MCF 10A (cell line): ENCODE data around the gene GFRA1. TPM values are rescaled to one million over a fixed set of nuclear protein-coding genes. Genes with fewer than 3 reads are reported as not detected.
A peak's percentile ranks its signal among the peaks of the same experiment; 100 is the strongest.

ENCODE experiments used
- BruUV-seq: library from RNA; stranded (reverse); fragments of 400-500 nt; replicated peaks from 2 replicates; lab custom pipeline; 2021; lab: Mats Ljungman, UMichigan
- CTCF ChIA-PET: fragments of 300-600 bp; sonication (Branson Sonifier 250); formaldehyde crosslinking; extraction: SDS; loops from one replicate; lab custom pipeline; 2021; ENCODE audit warnings: antibody characterized with exemption, inconsistent platforms; lab: Yijun Ruan, JAX
- POLR2A ChIA-PET: fragments of 300-600, 350-650 bp; sonication (Branson Sonifier 250); formaldehyde crosslinking; extraction: SDS; loops from one replicate; lab custom pipeline; 2020; ENCODE audit warnings: antibody characterized with exemption, inconsistent platforms; lab: Yijun Ruan, JAX
- DNase-seq: peaks from one replicate; pipeline ENCODE4 v3.0.0-alpha.2; 2018; ENCODE audit not compliant: unreplicated experiment
- H3K27ac Mint-ChIP-seq: one replicate; pipeline ENCODE4 v1.8.0; 2022; ENCODE audit warnings: mild to moderate bottlenecking, low read depth, mixed read lengths; ENCODE audit not compliant: unreplicated experiment
- H3K27me3 Mint-ChIP-seq: one replicate; pipeline ENCODE4 v1.8.0; 2022; ENCODE audit warnings: mixed read lengths; ENCODE audit not compliant: insufficient read depth, unreplicated experiment
- H3K36me3 Mint-ChIP-seq: one replicate; pipeline ENCODE4 v1.8.0; 2022; ENCODE audit warnings: mild to moderate bottlenecking, moderate library complexity, mixed read lengths; ENCODE audit not compliant: insufficient read depth, unreplicated experiment
- H3K4me1 Mint-ChIP-seq: one replicate; pipeline ENCODE4 v1.8.0; 2022; ENCODE audit warnings: mixed read lengths; ENCODE audit not compliant: insufficient read depth, unreplicated experiment
- H3K4me3 Mint-ChIP-seq: one replicate; pipeline ENCODE4 v1.8.0; 2022; ENCODE audit warnings: mild to moderate bottlenecking, moderate library complexity, mixed read lengths; ENCODE audit not compliant: unreplicated experiment
- H3K9me3 Mint-ChIP-seq: one replicate; pipeline ENCODE4 v1.8.0; 2022; ENCODE audit warnings: mixed read lengths; ENCODE audit not compliant: unreplicated experiment
- CTCF ChIP-seq: fragments of 200-600 bp; IDR thresholded peaks from one replicate; pipeline ENCODE4 v1.8.0; 2022; ENCODE audit warnings: antibody characterized with exemption, mild to moderate bottlenecking; ENCODE audit not compliant: unreplicated experiment
- intact Hi-C: fragments of 100-400 bp; cut with micrococcal nuclease; formaldehyde crosslinking; loops from 2 replicates; pipeline ENCODE4 v1.14.1; 2022
- total RNA-seq: library from RNA; stranded (reverse); gene quantifications from 2 replicates; pipeline ENCODE4 v1.2.3, GENCODE V29; 2022

Gene GFRA1
- total RNA-seq, 1 experiment from 2014 or later: not detected

- BruUV-seq: no TSS peak
- no peak for DNase-seq
- Mint-ChIP-seq H3K4me3 (no peak overlapping the region), H3K4me1 (no peaks in the 10 kb centered on the region), H3K27ac (no peak overlapping the region), H3K9me3 (no peaks in the 10 kb centered on the region), H3K36me3 (no peaks in the 10 kb centered on the region), H3K27me3 (peaks cover 19% of the 10 kb centered on the region)
- TF ChIP-seq CTCF: no peak
- ChIA-PET POLR2A (no interaction called here), CTCF (interaction anchor here (0.6 kb wide), 1 partner anchor 208 kb away, joined by 3 read pairs; no protein-coding TSS in a partner anchor)
- intact Hi-C loops: no loop called here
These were observed 19.5 kb upstream of the GFRA1 start for GRCh38 chr10:116292493-116292892.

- intact Hi-C loops: loop anchor here (2.0 to 5.0 kb wide), 3 partner anchors 97 to 857 kb away; no protein-coding TSS in a partner anchor
- Mint-ChIP-seq H3K9me3 (no peaks in the 10 kb centered on the region), H3K4me1 (no peaks in the 10 kb centered on the region), H3K27ac (no peak overlapping the region), H3K27me3 (peaks cover 32% of the 10 kb centered on the region), H3K36me3 (no peaks in the 10 kb centered on the region), H3K4me3 (no peak overlapping the region)
- no TSS peak for BruUV-seq
- no peak for DNase-seq
- ChIA-PET POLR2A (no interaction called here), CTCF (interaction anchor here (0.6 to 5.4 kb wide), 5 partner anchors 13 to 583 kb away, joined by 3 to 59 read pairs (median 6); no protein-coding TSS in a partner anchor)
- no peak for TF ChIP-seq CTCF
These were observed 16.6 kb upstream of the GFRA1 start for GRCh38 chr10:116289652-116290051.

GRCh38 chr10:116287906-116288501, 15.0 kb upstream of the GFRA1 start:
- Mint-ChIP-seq H3K27ac (no peak overlapping the region), H3K4me1 (no peaks in the 10 kb centered on the region), H3K4me3 (no peak overlapping the region), H3K36me3 (no peaks in the 10 kb centered on the region), H3K9me3 (no peaks in the 10 kb centered on the region), H3K27me3 (peaks cover 34% of the 10 kb centered on the region)
- TF ChIP-seq CTCF: peak; percentile 64
- intact Hi-C loops: loop anchor here (1.0 to 5.0 kb wide), 7 partner anchors 99 to 933 kb away; no protein-coding TSS in a partner anchor
- no TSS peak for BruUV-seq
- ChIA-PET POLR2A (no interaction called here), CTCF (interaction anchor here (0.5 to 5.4 kb wide), 56 partner anchors 8 to 932 kb away, joined by 3 to 59 read pairs (median 4); partner anchors contain the start of gene GFRA1)
- peak; percentile 56 for DNase-seq

- no TSS peak for BruUV-seq
- CTCF ChIA-PET: interaction anchor here (0.6 to 5.4 kb wide), 29 partner anchors 8 to 930 kb away, joined by 3 to 59 read pairs (median 6); partner anchors contain the start of gene GFRA1
- Mint-ChIP-seq H3K4me1 (no peaks in the 10 kb centered on the region), H3K27me3 (peaks cover 34% of the 10 kb centered on the region), H3K36me3 (no peaks in the 10 kb centered on the region), H3K9me3 (no peaks in the 10 kb centered on the region), H3K4me3 (no peak overlapping the region), H3K27ac (no peak overlapping the region)
- intact Hi-C loops: loop anchor here (5.0 kb wide), 1 partner anchor 339 kb away; no protein-coding TSS in a partner anchor
- no peak for DNase-seq
- TF ChIP-seq CTCF: no peak
- POLR2A ChIA-PET: no interaction called here
These were observed 13.7 kb upstream of the GFRA1 start for GRCh38 chr10:116286626-116287200.
